Breast epithelium (tissue), 3 donors: ENCODE results near the gene DNAH17.

ENCODE experiments used
- POLR2A ChIP-seq: fragments of 450-650 bp; IDR thresholded peaks from one replicate; pipeline ENCODE4 v1.6.1; 2016; ENCODE audit warnings: antibody characterized with exemption, mild to moderate bottlenecking, moderate library complexity
- TF ChIP-seq, protein P1 (sequence below), 3 donors: fragments of 450-650 bp; IDR thresholded peaks; one replicate each; pipeline ENCODE4 v1.5.1; 2016 to 2017; ENCODE audit warnings: antibody characterized with exemption in 3 of 3, mild to moderate bottlenecking in 3 of 3, moderate library complexity in 3 of 3

DNA sequence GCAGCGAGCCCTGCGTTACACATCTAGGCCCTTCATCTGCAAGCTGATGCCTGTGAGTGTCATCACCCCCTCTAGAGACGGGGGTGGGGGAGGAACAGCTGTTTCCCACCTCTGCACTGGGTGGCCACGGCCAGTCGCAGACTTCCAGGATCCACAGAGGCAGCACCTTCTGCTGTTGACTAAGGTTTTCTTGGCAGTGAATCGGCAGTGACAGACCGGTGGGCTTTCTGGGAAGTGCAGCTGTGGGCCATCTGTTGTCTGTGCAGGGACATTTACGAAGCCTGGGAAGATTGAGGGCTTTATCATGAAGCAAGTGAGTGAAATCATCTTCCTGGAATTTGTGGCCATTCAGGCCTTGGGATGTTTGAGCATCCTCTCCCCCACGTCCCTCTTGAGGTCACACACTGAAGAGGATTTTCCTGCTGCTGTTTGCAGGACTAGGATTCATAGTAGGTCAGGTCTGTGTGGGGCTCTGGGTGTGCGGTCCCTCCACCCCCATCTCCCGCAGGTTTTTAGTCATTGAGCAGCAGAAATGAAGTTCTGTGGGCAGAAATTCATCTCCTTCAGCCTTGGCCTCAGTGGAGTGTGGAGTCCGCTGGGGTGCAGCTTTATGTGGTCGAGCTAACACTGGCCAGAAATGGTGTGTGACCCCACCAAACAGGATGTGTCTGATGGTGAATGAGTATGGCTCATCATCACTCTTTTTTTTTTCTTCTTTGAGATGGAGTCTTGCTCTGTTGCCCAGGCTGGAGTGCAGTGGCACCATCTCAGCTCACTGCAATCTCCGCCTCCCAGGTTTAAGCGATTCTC is 186.8 kb downstream of the DNAH17 start:
- TF ChIP-seq POLR2A: no peak
- TF ChIP-seq, protein P1, sequence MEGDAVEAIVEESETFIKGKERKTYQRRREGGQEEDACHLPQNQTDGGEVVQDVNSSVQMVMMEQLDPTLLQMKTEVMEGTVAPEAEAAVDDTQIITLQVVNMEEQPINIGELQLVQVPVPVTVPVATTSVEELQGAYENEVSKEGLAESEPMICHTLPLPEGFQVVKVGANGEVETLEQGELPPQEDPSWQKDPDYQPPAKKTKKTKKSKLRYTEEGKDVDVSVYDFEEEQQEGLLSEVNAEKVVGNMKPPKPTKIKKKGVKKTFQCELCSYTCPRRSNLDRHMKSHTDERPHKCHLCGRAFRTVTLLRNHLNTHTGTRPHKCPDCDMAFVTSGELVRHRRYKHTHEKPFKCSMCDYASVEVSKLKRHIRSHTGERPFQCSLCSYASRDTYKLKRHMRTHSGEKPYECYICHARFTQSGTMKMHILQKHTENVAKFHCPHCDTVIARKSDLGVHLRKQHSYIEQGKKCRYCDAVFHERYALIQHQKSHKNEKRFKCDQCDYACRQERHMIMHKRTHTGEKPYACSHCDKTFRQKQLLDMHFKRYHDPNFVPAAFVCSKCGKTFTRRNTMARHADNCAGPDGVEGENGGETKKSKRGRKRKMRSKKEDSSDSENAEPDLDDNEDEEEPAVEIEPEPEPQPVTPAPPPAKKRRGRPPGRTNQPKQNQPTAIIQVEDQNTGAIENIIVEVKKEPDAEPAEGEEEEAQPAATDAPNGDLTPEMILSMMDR (IDR thresholded peaks at IDR 0.05): no peak
